Mucosa of rectum (tissue), 2 donors: ENCODE results near the gene ZNF814.
"Not testable (repeated sequence)": the region's sequence is repeated elsewhere in the genome, so short reads cannot be mapped to it uniquely, and the experiment has no call there.

Source experiments
- H3K27ac ChIP-seq, 2 donors: one replicate each; pipeline ENCODE4 v1.7.0; 2013; ENCODE audit warnings: inconsistent platforms in 2 of 2, low read depth in 2 of 2, low read length in 2 of 2
- H3K27me3 ChIP-seq, 2 donors: one replicate each; pipeline ENCODE4 v1.7.0; 2013; ENCODE audit warnings: low read length in 2 of 2; ENCODE audit not compliant: control insufficient read depth in 2 of 2, insufficient read depth in 2 of 2
- H3K36me3 ChIP-seq, 2 donors: one replicate each; pipeline ENCODE4 v1.7.0; 2013; ENCODE audit warnings: low read length in 2 of 2; ENCODE audit not compliant: control insufficient read depth in 2 of 2, insufficient read depth in 2 of 2
- H3K4me1 ChIP-seq, 2 donors: one replicate each; pipeline ENCODE4 v1.7.0; 2013; ENCODE audit warnings: low read length in 2 of 2, mild to moderate bottlenecking in 1 of 2; ENCODE audit not compliant: control insufficient read depth in 2 of 2, insufficient read depth in 2 of 2
- H3K4me3 ChIP-seq, 2 donors: one replicate each; pipeline ENCODE4 v1.7.0; 2013; ENCODE audit warnings: low read length in 2 of 2
- H3K9ac ChIP-seq, 2 donors: one replicate each; pipeline ENCODE4 v1.7.0; 2013; ENCODE audit warnings: low read length in 2 of 2, low read depth in 1 of 2, mild to moderate bottlenecking in 1 of 2
- H3K9me3 ChIP-seq, 2 donors: one replicate each; pipeline ENCODE4 v1.7.0; 2013; ENCODE audit warnings: low read length in 2 of 2; ENCODE audit not compliant: control insufficient read depth in 2 of 2
- donor health status: healthy.
- donor health status: Normal muscosa, but diverticular disease.

ZNF814 gene

GRCh38 chr19:57867868-57868492 is 20.9 kb downstream of the ZNF814 start:
- H3K36me3 ChIP-seq = peaks cover 38 to 40% of the 10 kb centered on the region in 2 donors
- no peak overlapping the region for H3K9ac ChIP-seq
- peaks cover 13 to 23% of the 10 kb centered on the region in 2 donors for H3K9me3 ChIP-seq
- H3K27me3 ChIP-seq = no peaks in the 10 kb centered on the region
- H3K4me1 ChIP-seq = no peaks in the 10 kb centered on the region
- H3K4me3 ChIP-seq = no peak overlapping the region
- H3K27ac ChIP-seq = no peak overlapping the region

- Histone ChIP-seq H3K9me3 (peaks cover 6 to 22% of the 10 kb centered on the region in 2 donors), H3K36me3 (peaks cover 71 to 79% of the 10 kb centered on the region in 2 donors)
- H3K4me1 ChIP-seq, H3K4me3 ChIP-seq, H3K27me3 ChIP-seq, H3K27ac ChIP-seq, H3K9ac ChIP-seq: not testable (repeated sequence)
These were observed 26.5 kb downstream of the ZNF814 start for GRCh38 chr19:57862351-57862750.

DNA sequence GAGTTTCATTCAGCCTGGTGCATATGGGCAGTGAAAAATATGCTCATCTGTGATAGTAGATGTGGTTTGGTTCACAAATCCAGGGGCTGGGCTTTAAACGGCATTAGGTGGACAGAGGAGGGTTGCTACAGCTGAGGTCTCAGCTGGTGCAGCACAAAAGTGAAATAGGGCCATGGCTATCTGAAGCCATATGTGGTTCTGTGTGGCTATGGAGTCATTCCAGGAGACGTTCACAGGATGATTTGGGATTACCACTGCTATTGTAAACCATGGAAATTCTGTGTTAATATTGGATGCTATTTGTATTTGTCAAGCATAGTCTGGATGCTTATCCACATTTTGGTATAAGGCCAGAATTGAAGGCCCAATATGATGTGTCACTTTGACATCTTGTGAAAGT is 34.7 kb downstream of the ZNF814 start:
- peaks cover 14 to 17% of the 10 kb centered on the region in 2 donors for H3K4me1 ChIP-seq
- H3K9me3 ChIP-seq, H3K27ac ChIP-seq, H3K9ac ChIP-seq, H3K27me3 ChIP-seq, H3K4me3 ChIP-seq: not testable (repeated sequence)
- peaks cover 29 to 35% of the 10 kb centered on the region in 2 donors for H3K36me3 ChIP-seq

DNA sequence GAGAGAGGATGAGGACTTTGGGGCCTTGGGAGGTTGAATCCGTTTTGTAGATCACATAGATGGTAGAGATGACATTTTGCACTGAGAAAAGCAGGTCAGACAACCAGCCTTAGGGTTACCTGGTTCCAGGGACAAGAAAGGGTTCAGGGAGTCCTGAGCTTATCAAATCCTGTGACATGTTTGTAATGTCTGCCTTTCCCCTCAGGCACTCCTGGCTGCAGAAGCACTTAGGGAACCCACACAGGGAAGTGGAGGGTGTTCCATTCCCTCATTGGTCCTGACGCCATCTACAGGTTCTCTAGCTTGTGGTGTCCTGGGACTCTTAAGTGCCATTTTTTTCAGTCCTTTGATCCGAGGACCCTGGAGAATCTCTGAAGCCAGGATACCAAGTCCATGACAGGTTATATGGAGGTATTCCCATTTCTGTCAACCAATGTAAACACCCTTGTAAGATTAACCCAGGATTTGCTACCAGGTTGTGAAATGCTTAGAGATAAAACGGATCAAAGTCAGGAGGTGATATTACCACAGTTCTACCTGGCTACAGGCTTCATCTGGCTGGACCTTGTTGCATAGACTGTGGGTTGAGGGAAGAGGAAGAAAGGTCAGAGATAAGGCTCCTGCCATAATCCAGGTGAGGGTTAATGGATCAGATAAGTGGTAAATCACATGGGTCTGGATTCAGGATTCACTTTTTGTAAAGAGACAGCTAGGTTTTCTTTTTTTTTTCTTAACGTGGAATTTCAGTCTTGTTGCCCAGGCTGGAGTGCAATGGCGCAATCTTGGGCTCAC is 36.8 kb downstream of the ZNF814 start:
- not testable (repeated sequence) for H3K27me3 ChIP-seq, H3K9me3 ChIP-seq, H3K9ac ChIP-seq
- peak overlapping the region; percentile 81 to 89 for H3K27ac ChIP-seq
- peaks cover 21 to 26% of the 10 kb centered on the region in 2 donors for H3K36me3 ChIP-seq
- peaks cover 14 to 17% of the 10 kb centered on the region in 2 donors for H3K4me1 ChIP-seq
- H3K4me3 ChIP-seq = peak overlapping the region; percentile 6 to 29

DNA sequence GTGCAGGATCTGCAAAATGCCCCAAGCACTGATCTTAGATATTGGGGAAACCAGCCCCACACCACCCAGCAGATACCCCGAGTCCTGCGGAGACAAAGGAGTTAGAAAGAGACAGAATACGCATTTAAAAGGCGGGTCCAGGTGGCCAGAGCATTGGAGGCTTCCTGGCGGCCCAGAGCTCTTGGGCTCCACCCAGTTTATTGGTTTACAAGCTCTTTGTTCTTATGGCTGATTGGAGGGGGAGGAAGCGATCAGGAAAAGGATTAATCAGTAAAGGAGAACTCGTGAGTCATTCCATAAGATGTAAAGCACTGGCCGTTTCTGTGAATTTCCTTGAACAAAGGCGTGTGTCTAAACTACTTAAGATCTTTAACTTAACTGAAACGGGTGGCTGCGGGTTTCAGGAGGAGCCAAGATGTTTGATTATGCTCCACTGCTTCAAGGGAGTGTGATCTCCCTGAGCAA is 38.3 kb downstream of the ZNF814 start:
- peak overlapping the region; percentile 88 to 89 for H3K27ac ChIP-seq
- H3K9ac ChIP-seq = peak overlapping the region; percentile 76 to 89
- H3K36me3 ChIP-seq = peaks cover 12% of the 10 kb centered on the region in 2 donors
- H3K4me3 ChIP-seq = peak overlapping the region; percentile 86 to 95
- peaks cover 14 to 17% of the 10 kb centered on the region in 2 donors for H3K4me1 ChIP-seq
- no peaks in the 10 kb centered on the region for H3K27me3 ChIP-seq
- H3K9me3 ChIP-seq = no peaks in the 10 kb centered on the region

DNA sequence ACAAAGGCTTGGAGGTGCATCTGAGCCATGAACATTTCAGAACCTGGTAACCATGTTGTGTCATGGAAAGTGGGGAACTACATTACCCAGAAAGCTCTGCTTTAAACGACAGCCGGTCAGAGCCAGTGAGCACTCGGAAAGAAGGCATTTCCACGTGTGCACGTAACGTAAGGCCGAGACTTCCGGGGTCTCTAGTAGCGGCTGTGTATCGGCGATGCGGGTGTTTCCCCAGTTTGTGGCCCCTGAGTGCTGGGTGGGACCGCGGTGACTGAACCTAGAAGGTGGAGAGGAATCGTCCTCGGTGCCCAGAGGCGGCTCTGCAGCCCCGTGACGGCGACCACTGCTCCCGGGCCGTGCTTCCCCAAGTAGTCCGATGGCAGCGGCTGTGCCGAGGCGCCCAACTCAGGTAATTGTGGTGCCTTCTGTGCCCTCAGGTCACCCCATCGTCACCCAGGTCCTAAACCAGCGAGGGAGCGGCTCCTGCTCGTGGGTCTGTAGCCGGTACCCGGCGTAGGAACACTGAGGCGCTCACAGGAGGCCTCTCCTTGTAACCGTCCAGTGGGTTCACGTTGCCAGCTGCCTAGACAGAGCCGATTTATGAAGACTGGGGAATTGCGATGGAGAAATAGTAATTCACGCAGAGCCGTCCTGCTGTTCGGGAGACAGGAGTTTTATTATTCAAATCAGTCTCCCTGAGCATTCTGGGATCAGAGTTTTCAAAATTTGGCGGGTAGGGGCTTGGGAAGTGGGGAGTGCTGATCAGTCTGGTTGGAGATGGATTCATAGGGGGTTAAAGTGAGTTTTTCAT is 39.0 kb downstream of the ZNF814 start, which contains the start of gene ZNF587:
TSS of gene ZNF587 (plus strand) at position 194 of the 808 bp plus-strand sequence. CDS start at position 374, 180 bp downstream.
- H3K9me3 ChIP-seq, H3K27me3 ChIP-seq: not testable (repeated sequence)
- peak within 1 kb of the TSS; percentile 88 to 89 for H3K27ac ChIP-seq
- peak within 1 kb of the TSS; percentile 76 to 89 for H3K9ac ChIP-seq
- H3K4me1 ChIP-seq = peaks cover 14 to 17% of the 10 kb centered on the region in 2 donors
- peaks cover 7 to 14% of the 10 kb centered on the region in 2 donors for H3K36me3 ChIP-seq
- peak within 1 kb of the TSS; percentile 86 to 95 for H3K4me3 ChIP-seq

GRCh38 chr19:57849162-57849665 is 39.6 kb downstream of the ZNF814 start:
- not testable (repeated sequence) for H3K9ac ChIP-seq, H3K27ac ChIP-seq, H3K9me3 ChIP-seq, H3K27me3 ChIP-seq
- Histone ChIP-seq H3K36me3 (peaks cover 4 to 14% of the 10 kb centered on the region in 2 donors), H3K4me3 (peak overlapping the region; percentile 86 to 95), H3K4me1 (peaks cover 14 to 17% of the 10 kb centered on the region in 2 donors)

DNA sequence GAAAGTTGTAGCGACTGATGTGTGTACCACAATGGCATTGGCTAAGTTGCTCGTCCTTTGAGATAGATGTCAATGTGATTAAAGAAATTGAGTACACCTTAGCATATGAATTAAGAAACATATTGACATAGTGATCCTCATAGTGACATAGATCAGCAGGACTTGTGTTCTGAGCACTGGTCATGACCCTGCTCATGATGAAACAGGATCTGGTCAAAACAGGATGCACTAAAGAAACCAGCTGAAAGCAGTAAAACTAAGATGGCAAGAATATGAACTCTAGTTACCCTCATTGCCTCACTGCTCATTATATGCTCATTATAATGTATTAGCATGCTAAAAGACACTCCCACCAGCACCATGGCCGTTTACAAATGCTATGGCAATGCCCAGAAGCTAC is 41.7 kb downstream of the ZNF814 start:
- H3K9ac ChIP-seq, H3K27ac ChIP-seq: not testable (repeated sequence)

DNA sequence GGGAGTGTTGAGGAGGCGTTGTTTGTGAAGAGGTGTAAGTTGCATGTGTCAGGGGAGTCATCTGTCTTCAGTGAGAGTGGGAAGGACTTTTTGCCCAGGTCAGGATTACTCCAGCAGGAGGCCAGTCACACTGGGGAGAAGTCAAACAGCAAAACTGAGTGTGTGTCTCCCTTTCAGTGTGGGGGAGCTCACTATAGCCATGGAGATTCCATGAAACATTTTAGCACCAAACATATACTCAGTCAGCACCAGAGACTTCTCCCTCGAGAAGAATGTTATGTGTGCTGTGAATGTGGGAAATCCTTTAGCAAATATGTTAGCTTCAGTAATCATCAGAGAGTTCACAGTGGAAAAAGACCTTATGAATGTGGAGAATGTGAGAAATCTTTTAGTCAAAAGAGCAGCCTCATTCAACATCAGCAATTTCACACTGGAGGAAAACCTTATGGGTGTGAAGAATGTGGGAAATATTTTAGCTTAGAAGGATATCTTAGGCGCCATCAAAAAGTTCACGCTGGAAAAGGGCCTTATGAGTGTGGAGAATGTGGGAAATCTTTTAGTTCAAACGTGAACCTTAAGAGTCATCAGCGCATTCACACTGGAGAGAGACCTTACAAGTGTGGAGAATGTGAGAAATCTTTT is 47.6 kb downstream of the ZNF814 start:
- no peak overlapping the region for H3K4me3 ChIP-seq
- H3K36me3 ChIP-seq = peaks cover 16 to 17% of the 10 kb centered on the region in 2 donors
- H3K27ac ChIP-seq = no peak overlapping the region
- no peaks in the 10 kb centered on the region for H3K9me3 ChIP-seq
- no peak overlapping the region for H3K9ac ChIP-seq
- no peaks in the 10 kb centered on the region for H3K4me1 ChIP-seq
- no peaks in the 10 kb centered on the region for H3K27me3 ChIP-seq

More for the DNA sequence above, 41.7 kb downstream of the ZNF814 start:
- peaks cover 14 to 17% of the 10 kb centered on the region in 2 donors for H3K4me1 ChIP-seq
- not testable (repeated sequence) for H3K9me3 ChIP-seq, H3K36me3 ChIP-seq, H3K27me3 ChIP-seq, H3K4me3 ChIP-seq
